PC-3 (cell line): ENCODE results near the gene FAM163B. TPM values are rescaled to one million over a fixed set of nuclear protein-coding genes. Genes with fewer than 3 reads are reported as not detected.

Source experiments
- ATAC-seq: fragments of 200-7000 bp; cut with Tn5 transposase; 2 replicates; pipeline ENCODE4 v1.9.1; 2020; ENCODE audit warnings: mild to moderate bottlenecking, moderate library complexity
- BruUV-seq: library from RNA; stranded (reverse); fragments of 400-500 nt; replicated peaks from 2 replicates; lab custom pipeline; 2021; lab: Mats Ljungman, UMichigan
- CTCF ChIA-PET: fragments of 300-600 bp; sonication (Branson Sonifier 250); formaldehyde crosslinking; loops from one replicate; lab custom pipeline; 2022; ENCODE audit warnings: antibody characterized with exemption; lab: Charles Lee
- POLR2A ChIA-PET: fragments of 300-600 bp; sonication (Branson Sonifier 250); formaldehyde crosslinking; loops from one replicate; lab custom pipeline; 2022; ENCODE audit warnings: antibody characterized with exemption; ENCODE audit not compliant: unreplicated experiment; lab: Charles Lee
- DNase-seq: peaks from one replicate; pipeline ENCODE4 v3.0.0-alpha.2; 2015
- H2AFZ ChIP-seq: fragments of 300-600 bp; sonication (generic); 2 replicates; pipeline ENCODE4 v1.6.0; 2016; ENCODE audit warnings: antibody characterized with exemption, low read length
- H3F3A ChIP-seq: fragments of 300-600 bp; sonication (generic); one replicate; pipeline ENCODE4 v1.6.0; 2017; ENCODE audit warnings: antibody characterized with exemption, low read length, control low read depth, mild to moderate bottlenecking; ENCODE audit not compliant: unreplicated experiment
- H3K27ac ChIP-seq: fragments of 300-600 bp; sonication (generic); 2 replicates; pipeline ENCODE4 v1.5.1; 2016; ENCODE audit warnings: mild to moderate bottlenecking, low read length
- H3K27me3 ChIP-seq: fragments of 300-600 bp; sonication (generic); 2 replicates; pipeline ENCODE4 v1.6.1; 2016; ENCODE audit warnings: low read length, mixed read lengths
- H3K36me3 ChIP-seq: fragments of 300-600 bp; sonication (generic); 2 replicates; pipeline ENCODE4 v1.6.1; 2016; ENCODE audit warnings: low read depth, mixed run types, low read length, mixed read lengths
- H3K4me1 ChIP-seq: fragments of 300-600 bp; sonication (generic); 2 replicates; pipeline ENCODE4 v1.5.1; 2016; ENCODE audit warnings: low read length; ENCODE audit not compliant: insufficient read depth
- H3K4me2 ChIP-seq: fragments of 300-600 bp; sonication (generic); 2 replicates; pipeline ENCODE4 v1.6.0; 2016; ENCODE audit warnings: low read length
- H3K4me3 ChIP-seq: fragments of 300-600 bp; sonication (generic); 2 replicates; pipeline ENCODE4 v1.5.1; 2016; ENCODE audit warnings: mild to moderate bottlenecking, low read length, mixed read lengths
- H3K79me2 ChIP-seq: fragments of 300-600 bp; sonication (generic); 2 replicates; pipeline ENCODE4 v1.6.1; 2017; ENCODE audit warnings: low read length, mixed read lengths
- H3K9ac ChIP-seq: fragments of 300-600 bp; sonication (generic); 2 replicates; pipeline ENCODE4 v1.6.0; 2016; ENCODE audit warnings: mild to moderate bottlenecking, low read length
- H3K9me2 ChIP-seq: fragments of 300-600 bp; sonication (generic); replicated peaks from 2 replicates; pipeline ENCODE4 v1.6.1; 2016; ENCODE audit warnings: mixed run types, low read length, mixed read lengths
- H3K9me3 ChIP-seq: fragments of 300-600 bp; sonication (generic); 2 replicates; pipeline ENCODE4 v1.6.1; 2016; ENCODE audit warnings: low read length, mixed read lengths
- H4K20me1 ChIP-seq: fragments of 300-600 bp; sonication (generic); 2 replicates; pipeline ENCODE4 v1.6.1; 2016; ENCODE audit warnings: low read length, mixed read lengths
- CTCF ChIP-seq: fragments of 300-600 bp; sonication (generic); conservative IDR thresholded peaks from 2 replicates; pipeline ENCODE4 v1.5.1; 2017; ENCODE audit warnings: antibody characterized with exemption, low read depth, mild to moderate bottlenecking, low read length
- EZH2 ChIP-seq: fragments of 300-600 bp; sonication (generic); IDR thresholded peaks from one replicate; pipeline ENCODE4 v1.6.1; 2017; ENCODE audit warnings: antibody characterized with exemption, mild to moderate bottlenecking, low read length; ENCODE audit not compliant: unreplicated experiment
- EZH2phosphoT487 ChIP-seq: fragments of 300-600 bp; sonication (generic); IDR thresholded peaks from 2 replicates; pipeline ENCODE4 v1.6.1; 2018; ENCODE audit warnings: mild to moderate bottlenecking, antibody characterized with exemption, low read length, borderline replicate concordance
- intact Hi-C: fragments of 100-400 bp; cut with micrococcal nuclease; formaldehyde crosslinking; loops from 2 replicates; pipeline ENCODE4 v1.9.0; 2023
- total RNA-seq: library from RNA; depleted of rRNA; stranded (reverse); fragments of >200 nt; gene quantifications from 2 replicates; pipeline ENCODE4 v1.2.3, GENCODE V29; 2014

Gene FAM163B
- total RNA-seq, 1 experiment from 2014 or later, result not detected

- Histone ChIP-seq H2AFZ (no peak overlapping the region), H3K9ac (no peak overlapping the region), H3K36me3 (no peaks in the 10 kb centered on the region), H3K9me2 (no peaks in the 10 kb centered on the region), H3K27me3 (peaks cover 37% of the 10 kb centered on the region), H3K27ac (no peak overlapping the region), H3K79me2 (no peaks in the 10 kb centered on the region), H4K20me1 (no peaks in the 10 kb centered on the region), H3K4me2 (no peak overlapping the region), H3K4me1 (no peaks in the 10 kb centered on the region), H3F3A (no peaks in the 10 kb centered on the region), H3K9me3 (no peaks in the 10 kb centered on the region), H3K4me3 (no peak overlapping the region)
- no TSS peak for BruUV-seq
- no peak for DNase-seq
- no peak for ATAC-seq
- ChIA-PET POLR2A (no interaction called here), CTCF (no interaction called here)
- intact Hi-C loops, result no loop called here
- no peak for TF ChIP-seq EZH2phosphoT487
- no peak for TF ChIP-seq CTCF
- no peak for TF ChIP-seq EZH2
Observed at GRCh38 chr9:133647765-133648469, 38.7 kb upstream of the FAM163B start.

GRCh38 chr9:133647148-133647547 is 38.0 kb upstream of the FAM163B start:
- ATAC-seq (no peak), DNase-seq (no peak)
- H3K9me3 ChIP-seq, result no peaks in the 10 kb centered on the region
- H3K4me3 ChIP-seq, result no peak overlapping the region
- no peaks in the 10 kb centered on the region for H4K20me1 ChIP-seq
- TF ChIP-seq CTCF (no peak), EZH2phosphoT487 (no peak)
- no peak overlapping the region for H3K4me2 ChIP-seq
- no TSS peak for BruUV-seq
- H2AFZ ChIP-seq, result no peak overlapping the region
- no peaks in the 10 kb centered on the region for H3K36me3 ChIP-seq
- H3F3A ChIP-seq, result no peaks in the 10 kb centered on the region
- ChIA-PET CTCF (no interaction called here), POLR2A (no interaction called here)
- H3K79me2 ChIP-seq, result no peaks in the 10 kb centered on the region
- H3K27ac ChIP-seq, result no peak overlapping the region
- no peaks in the 10 kb centered on the region for H3K9me2 ChIP-seq
- peaks cover 37% of the 10 kb centered on the region for H3K27me3 ChIP-seq
- intact Hi-C loops, result no loop called here
- H3K9ac ChIP-seq, result no peak overlapping the region
- no peaks in the 10 kb centered on the region for H3K4me1 ChIP-seq

- intact Hi-C loops, result no loop called here
- ChIA-PET CTCF (no interaction called here), POLR2A (no interaction called here)
- BruUV-seq, result no TSS peak
- H2AFZ ChIP-seq, result no peak overlapping the region
- H3K4me1 ChIP-seq, result no peaks in the 10 kb centered on the region
- H3K27me3 ChIP-seq, result peaks cover 33% of the 10 kb centered on the region
- H3K27ac ChIP-seq, result no peak overlapping the region
- no peak overlapping the region for H3K9ac ChIP-seq
- no peak for TF ChIP-seq CTCF
- no peaks in the 10 kb centered on the region for H3K36me3 ChIP-seq
- DNase-seq (no peak), ATAC-seq (no peak)
- H3K4me3 ChIP-seq, result no peak overlapping the region
- no peaks in the 10 kb centered on the region for H3F3A ChIP-seq
- no peaks in the 10 kb centered on the region for H3K9me3 ChIP-seq
- no peaks in the 10 kb centered on the region for H3K9me2 ChIP-seq
- no peak overlapping the region for H3K4me2 ChIP-seq
- H3K79me2 ChIP-seq, result no peaks in the 10 kb centered on the region
- H4K20me1 ChIP-seq, result no peaks in the 10 kb centered on the region
Observed at GRCh38 chr9:133645021-133645765, 36.0 kb upstream of the FAM163B start.
